ENCODE results near the gene POLK. TPM values are rescaled to one million over a fixed set of nuclear protein-coding genes. Genes with fewer than 3 reads are reported as not detected.
A peak's percentile ranks its signal among the peaks of the same experiment; 100 is the strongest.

Gene POLK
- total and polyA plus RNA-seq, 2 of the 13 experiments (the other 11 are each of a cell fraction or from before 2014, with no cell fraction given): 8.6 to 11.7 TPM

DNA sequence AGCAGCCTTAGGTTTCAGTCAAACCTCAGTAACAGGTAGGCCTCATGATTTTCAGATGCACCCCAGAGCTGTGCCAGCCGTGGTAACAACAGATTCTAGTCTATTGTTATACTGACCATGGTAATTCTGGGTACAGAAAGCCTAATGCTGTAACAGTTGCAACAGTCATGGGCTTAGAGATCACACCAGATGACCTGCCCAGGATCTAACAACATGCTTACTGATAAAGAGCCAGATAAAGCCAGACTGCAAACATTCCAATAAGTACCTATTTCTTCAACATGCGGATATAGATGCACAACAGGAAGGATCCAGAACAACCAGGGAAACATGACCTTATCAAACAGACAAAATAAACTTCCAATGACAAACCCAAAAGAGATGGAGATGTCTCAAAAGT, 43.1 kb upstream of the POLK start:
- ATAC-seq (no peak; the same call in 2 of the 3 replicates), FAIRE-seq (no peak), DNase-seq (ENCODE audit: low spot score) (peak; percentile 35)
- TF ChIP-seq SOX13 (IDR thresholded peaks at IDR 0.05) (no peak), SOX13 (CRISPR knock-in tag; conservative IDR thresholded peaks at IDR 0.05 in 1 of 2, IDR thresholded peaks at IDR 0.05 in 1 of 2) (peak in 1 of 2 experiments; percentile 66; a peak in 1 of 4 replicates), AHR (CRISPR knock-in tag; IDR thresholded peaks at IDR 0.05) (no peak), FOXA1 (IDR thresholded peaks at IDR 0.05) (no peak), FOXA1 (CRISPR knock-in tag; IDR thresholded peaks at IDR 0.05) (peak; percentile 25; the same call in 1 of the 2 replicates), NCOA2 (CRISPR knock-in tag; IDR thresholded peaks at IDR 0.05) (0 out of 2 replicates have a peak, but pooled peaks have one; percentile 34), BCL3 (CRISPR knock-in tag; IDR thresholded peaks at IDR 0.05) (no peak), BCL6 (CRISPR knock-in tag; IDR thresholded peaks at IDR 0.05) (peak; percentile 33; the same call in 1 of the 2 replicates)
- H3K9ac ChIP-seq (ENCODE audit: insufficient read depth, low read depth, low read length): no peak overlapping the region
- no peak overlapping the region for H2AFZ ChIP-seq (ENCODE audit: low read length)
- H4K20me1 ChIP-seq (ENCODE audit: insufficient read depth, low read length): peaks cover 13% of the 10 kb centered on the region; the same call in 1 of the 2 replicates
- no peak overlapping the region for H3K4me2 ChIP-seq (ENCODE audit: low read depth, low read length)
- in situ Hi-C loops (cut with HindIII; ENCODE audit: extremely low pct_ligation_motif_present, low pct_unique_long_range_greater_than_20kb): no loop called here
- H3K36me3 ChIP-seq (replicated peaks in 1 of 2; ENCODE audit: control insufficient read depth in 1 of 2, insufficient read depth in 2 of 2, low read length in 2 of 2): no peaks in the 10 kb centered on the region
- CTCF ChIA-PET (ENCODE audit: low intra/inter-chr PET ratio, low total read pairs): no interaction called here
- no peak overlapping the region for H3K27ac ChIP-seq (ENCODE audit: extremely low read length, insufficient read depth, low read length)
- WGBS (ENCODE audit: low lambda C conversion rate): 58% methylated on average over 2 of the region's 2 CpGs
- H3K4me3 ChIP-seq (replicated peaks in 1 of 3; ENCODE audit: insufficient read depth in 1 of 3, low read depth in 2 of 3, low read length in 3 of 3): no peak overlapping the region
- H3K27me3 ChIP-seq (ENCODE audit: control insufficient read depth in 1 of 2, insufficient read depth in 2 of 2, low read length in 2 of 2): no peaks in the 10 kb centered on the region
- BruUV-seq (replicated peaks): no TSS peak
- POLR2A ChIA-PET: no interaction called here
- peaks cover 16% of the 10 kb centered on the region for H3K4me1 ChIP-seq (ENCODE audit: insufficient read depth, low read length)
- intact Hi-C loops (cut with micrococcal nuclease; ENCODE audit: unreplicated experiment): no loop called here
- peaks cover 34% of the 10 kb centered on the region for H3K79me2 ChIP-seq (ENCODE audit: insufficient read depth, low read length)
- peaks cover 17% of the 10 kb centered on the region; the same call in 1 of the 2 replicates for H3K9me3 ChIP-seq (ENCODE audit: low read length)

- ChIA-PET CTCF (ENCODE audit: low intra/inter-chr PET ratio, low total read pairs) (no interaction called here), POLR2A (no interaction called here)
- H3K9ac ChIP-seq (ENCODE audit: insufficient read depth, low read depth, low read length): no peak overlapping the region
- TF ChIP-seq GFI1 (CRISPR knock-in tag; IDR thresholded peaks at IDR 0.05; ENCODE audit: borderline replicate concordance) (no peak), HOXA7 (CRISPR knock-in tag; IDR thresholded peaks at IDR 0.05) (no peak), CBX1 (IDR thresholded peaks at IDR 0.05; ENCODE audit: low read depth) (no peak), SRY (CRISPR knock-in tag; IDR thresholded peaks at IDR 0.05) (no peak), ZNF160 (CRISPR knock-in tag; IDR thresholded peaks at IDR 0.05) (peak; percentile 85; the same call in 1 of the 2 replicates), ZBTB1 (CRISPR knock-in tag; IDR thresholded peaks at IDR 0.05; ENCODE audit: borderline replicate concordance) (no peak), ZNF350 (CRISPR knock-in tag; IDR thresholded peaks at IDR 0.05; ENCODE audit: borderline replicate concordance, low read depth) (no peak), ZNF136 (CRISPR knock-in tag; IDR thresholded peaks at IDR 0.05; ENCODE audit: low read depth) (no peak)
- TF ChIP-seq, protein P1, sequence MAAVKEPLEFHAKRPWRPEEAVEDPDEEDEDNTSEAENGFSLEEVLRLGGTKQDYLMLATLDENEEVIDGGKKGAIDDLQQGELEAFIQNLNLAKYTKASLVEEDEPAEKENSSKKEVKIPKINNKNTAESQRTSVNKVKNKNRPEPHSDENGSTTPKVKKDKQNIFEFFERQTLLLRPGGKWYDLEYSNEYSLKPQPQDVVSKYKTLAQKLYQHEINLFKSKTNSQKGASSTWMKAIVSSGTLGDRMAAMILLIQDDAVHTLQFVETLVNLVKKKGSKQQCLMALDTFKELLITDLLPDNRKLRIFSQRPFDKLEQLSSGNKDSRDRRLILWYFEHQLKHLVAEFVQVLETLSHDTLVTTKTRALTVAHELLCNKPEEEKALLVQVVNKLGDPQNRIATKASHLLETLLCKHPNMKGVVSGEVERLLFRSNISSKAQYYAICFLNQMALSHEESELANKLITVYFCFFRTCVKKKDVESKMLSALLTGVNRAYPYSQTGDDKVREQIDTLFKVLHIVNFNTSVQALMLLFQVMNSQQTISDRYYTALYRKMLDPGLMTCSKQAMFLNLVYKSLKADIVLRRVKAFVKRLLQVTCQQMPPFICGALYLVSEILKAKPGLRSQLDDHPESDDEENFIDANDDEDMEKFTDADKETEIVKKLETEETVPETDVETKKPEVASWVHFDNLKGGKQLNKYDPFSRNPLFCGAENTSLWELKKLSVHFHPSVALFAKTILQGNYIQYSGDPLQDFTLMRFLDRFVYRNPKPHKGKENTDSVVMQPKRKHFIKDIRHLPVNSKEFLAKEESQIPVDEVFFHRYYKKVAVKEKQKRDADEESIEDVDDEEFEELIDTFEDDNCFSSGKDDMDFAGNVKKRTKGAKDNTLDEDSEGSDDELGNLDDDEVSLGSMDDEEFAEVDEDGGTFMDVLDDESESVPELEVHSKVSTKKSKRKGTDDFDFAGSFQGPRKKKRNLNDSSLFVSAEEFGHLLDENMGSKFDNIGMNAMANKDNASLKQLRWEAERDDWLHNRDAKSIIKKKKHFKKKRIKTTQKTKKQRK (IDR thresholded peaks at IDR 0.05; ENCODE audit: low read length): no peak
- H3K9me3 ChIP-seq (ENCODE audit: low read length): peaks cover 17% of the 10 kb centered on the region; the same call in 1 of the 2 replicates
- peaks cover 34% of the 10 kb centered on the region for H3K79me2 ChIP-seq (ENCODE audit: insufficient read depth, low read length)
- 98% methylated on average over 1 of the region's 1 CpG for WGBS (ENCODE audit: low lambda C conversion rate)
- H2AFZ ChIP-seq (ENCODE audit: low read length): no peak overlapping the region
- no peak overlapping the region for H3K4me2 ChIP-seq (ENCODE audit: low read depth, low read length)
- FAIRE-seq (no peak), ATAC-seq (no peak), DNase-seq (ENCODE audit: low spot score) (no peak)
- peaks cover 20% of the 10 kb centered on the region for H3K4me1 ChIP-seq (ENCODE audit: insufficient read depth, low read length)
- H4K20me1 ChIP-seq (ENCODE audit: insufficient read depth, low read length): peaks cover 13% of the 10 kb centered on the region; the same call in 1 of the 2 replicates
- H3K4me3 ChIP-seq (replicated peaks in 1 of 3; ENCODE audit: insufficient read depth in 1 of 3, low read depth in 2 of 3, low read length in 3 of 3): no peak overlapping the region
- in situ Hi-C loops (cut with HindIII; ENCODE audit: extremely low pct_ligation_motif_present, low pct_unique_long_range_greater_than_20kb) (no loop called here), intact Hi-C loops (cut with micrococcal nuclease; ENCODE audit: unreplicated experiment) (no loop called here)
- no peaks in the 10 kb centered on the region for H3K36me3 ChIP-seq (replicated peaks in 1 of 2; ENCODE audit: control insufficient read depth in 1 of 2, insufficient read depth in 2 of 2, low read length in 2 of 2)
- H3K27ac ChIP-seq (ENCODE audit: extremely low read length, insufficient read depth, low read length): no peak overlapping the region
- H3K27me3 ChIP-seq (ENCODE audit: control insufficient read depth in 1 of 2, insufficient read depth in 2 of 2, low read length in 2 of 2): no peaks in the 10 kb centered on the region
- BruUV-seq (replicated peaks): no TSS peak
These were observed 42.7 kb upstream of the POLK start for GRCh38 chr5:75469017-75469416.
